NCI-H146 treated with DMSO at 0.1 percent for 48 hours (cell line): Measurements from ENCODE around the gene PRKCE.

ENCODE experiments used
- DNase-seq: peaks from one replicate; lab custom pipeline; 2025; ENCODE audit not compliant: unreplicated experiment; lab: John Stamatoyannopoulos, UW

Gene PRKCE

GRCh38 chr2:46032161-46032813, 380.8 kb downstream of the PRKCE start:
- DNase-seq = no peak

- no peak for DNase-seq
Measured at GRCh38 chr2:46032996-46033395, 381.5 kb downstream of the PRKCE start.

- DNase-seq = no peak
Measured at GRCh38 chr2:46034535-46034934, 383.1 kb downstream of the PRKCE start.

- no peak for DNase-seq
Measured at GRCh38 chr2:46036929-46037328, 385.5 kb downstream of the PRKCE start.

GRCh38 chr2:46039543-46040303, 388.2 kb downstream of the PRKCE start:
- no peak for DNase-seq

- no peak for DNase-seq
Measured at GRCh38 chr2:46040563-46041155, 389.2 kb downstream of the PRKCE start.

GRCh38 chr2:46041434-46041833, 390.0 kb downstream of the PRKCE start:
- DNase-seq = no peak

- no peak for DNase-seq
Measured at GRCh38 chr2:46042207-46042637, 390.7 kb downstream of the PRKCE start.

- DNase-seq = no peak
Measured at GRCh38 chr2:46042711-46043110, 391.2 kb downstream of the PRKCE start.

GRCh38 chr2:46045888-46046287, 394.4 kb downstream of the PRKCE start:
- no peak for DNase-seq

- DNase-seq = no peak
Measured at GRCh38 chr2:46047290-46047689, 395.8 kb downstream of the PRKCE start.

- no peak for DNase-seq
Measured at GRCh38 chr2:46048693-46049092, 397.2 kb downstream of the PRKCE start.

GRCh38 chr2:46050027-46050426, 398.6 kb downstream of the PRKCE start:
- no peak for DNase-seq

- DNase-seq = no peak
Measured at GRCh38 chr2:46050489-46050888, 399.0 kb downstream of the PRKCE start.

- no peak for DNase-seq
Measured at GRCh38 chr2:46051085-46051484, 399.6 kb downstream of the PRKCE start.

GRCh38 chr2:46053564-46053963, 402.1 kb downstream of the PRKCE start:
- DNase-seq = no peak

GRCh38 chr2:46056541-46056940, 405.1 kb downstream of the PRKCE start:
- DNase-seq = no peak

- DNase-seq = no peak
Measured at GRCh38 chr2:46058140-46058539, 406.7 kb downstream of the PRKCE start.

GRCh38 chr2:46062637-46063412, 411.4 kb downstream of the PRKCE start:
- DNase-seq = peak; percentile 8

- no peak for DNase-seq
Measured at GRCh38 chr2:46064396-46064795, 412.9 kb downstream of the PRKCE start.

- DNase-seq = no peak
Measured at GRCh38 chr2:46065152-46065551, 413.7 kb downstream of the PRKCE start.
